OCI-LY1 (cell line): ENCODE measurements around the gene NME2.

ENCODE experiments used
- EZH2 ChIP-seq: fragments of 200-600 bp; sonication (generic), shearing (Covaris generic); IDR thresholded peaks from 2 replicates; pipeline ENCODE4 v1.8.0; 2017; ENCODE audit warnings: borderline replicate concordance, mixed run types, mild to moderate bottlenecking, antibody characterized with exemption, low read length, moderate library complexity, mixed read lengths
- TF ChIP-seq, protein P1 (sequence below): fragments of 200-600 bp; sonication (generic), shearing (Covaris generic); IDR thresholded peaks from 2 replicates; pipeline ENCODE4 v1.5.1; 2017; ENCODE audit warnings: mild to moderate bottlenecking, antibody characterized with exemption, low read length, moderate library complexity, mixed read lengths

DNA sequence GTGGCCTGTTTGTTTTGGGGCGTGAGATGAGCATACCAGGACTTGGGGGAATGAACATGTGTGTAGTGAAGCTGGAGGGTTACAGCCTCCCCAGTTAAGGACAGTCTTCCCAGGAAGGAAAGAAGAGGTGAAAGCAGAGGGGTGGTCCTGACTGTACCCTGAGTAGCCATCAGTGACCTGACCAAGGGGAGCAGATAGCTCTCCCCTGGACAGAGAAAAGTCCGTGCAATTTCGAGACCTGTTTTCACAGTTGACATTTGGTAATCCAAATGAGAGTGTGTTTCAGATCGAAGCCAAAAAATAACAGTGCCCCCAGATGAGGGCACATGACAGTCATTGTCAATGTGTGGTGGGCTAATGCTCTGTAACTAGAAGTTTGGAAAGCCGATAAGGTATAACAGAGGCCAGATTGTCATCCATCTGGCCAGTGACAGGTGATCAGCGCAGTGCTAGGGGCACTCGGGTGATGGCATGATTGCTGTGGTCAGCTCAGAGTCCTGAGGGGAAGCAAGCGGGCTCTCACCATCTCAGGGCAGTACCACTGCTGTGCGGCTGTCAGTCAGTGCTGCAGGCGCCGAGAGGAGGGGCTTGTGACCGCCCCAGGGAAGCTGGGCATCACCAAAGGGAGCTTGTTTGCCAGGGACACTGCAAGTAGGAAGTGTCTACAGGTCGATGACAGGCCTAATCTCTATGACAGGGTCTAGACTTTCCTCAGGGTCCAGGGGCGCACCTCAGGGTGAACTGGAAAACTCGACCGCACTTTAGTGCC lies 1.1 kb upstream of the NME2 start:
- TF ChIP-seq, protein P1, sequence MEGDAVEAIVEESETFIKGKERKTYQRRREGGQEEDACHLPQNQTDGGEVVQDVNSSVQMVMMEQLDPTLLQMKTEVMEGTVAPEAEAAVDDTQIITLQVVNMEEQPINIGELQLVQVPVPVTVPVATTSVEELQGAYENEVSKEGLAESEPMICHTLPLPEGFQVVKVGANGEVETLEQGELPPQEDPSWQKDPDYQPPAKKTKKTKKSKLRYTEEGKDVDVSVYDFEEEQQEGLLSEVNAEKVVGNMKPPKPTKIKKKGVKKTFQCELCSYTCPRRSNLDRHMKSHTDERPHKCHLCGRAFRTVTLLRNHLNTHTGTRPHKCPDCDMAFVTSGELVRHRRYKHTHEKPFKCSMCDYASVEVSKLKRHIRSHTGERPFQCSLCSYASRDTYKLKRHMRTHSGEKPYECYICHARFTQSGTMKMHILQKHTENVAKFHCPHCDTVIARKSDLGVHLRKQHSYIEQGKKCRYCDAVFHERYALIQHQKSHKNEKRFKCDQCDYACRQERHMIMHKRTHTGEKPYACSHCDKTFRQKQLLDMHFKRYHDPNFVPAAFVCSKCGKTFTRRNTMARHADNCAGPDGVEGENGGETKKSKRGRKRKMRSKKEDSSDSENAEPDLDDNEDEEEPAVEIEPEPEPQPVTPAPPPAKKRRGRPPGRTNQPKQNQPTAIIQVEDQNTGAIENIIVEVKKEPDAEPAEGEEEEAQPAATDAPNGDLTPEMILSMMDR: no peak
- no peak for TF ChIP-seq EZH2
